ENCODE results near the gene SENP1.
"Not testable (repeated sequence)": the region's sequence is repeated elsewhere in the genome, so short reads cannot be mapped to it uniquely, and the experiment has no call there.

SENP1 gene

GRCh38 chr12:48111312-48111693 lies 5.4 kb upstream of the SENP1 start:
- DNase-seq (ENCODE audit: low read depth in 2 of 2) = not testable (repeated sequence)

- DNase-seq (ENCODE audit: low read depth in 2 of 2) = no peak
Measured at GRCh38 chr12:48110691-48111311, 4.9 kb upstream of the SENP1 start.

- DNase-seq (ENCODE audit: low read depth in 2 of 2) = no peak
Measured at GRCh38 chr12:48109424-48109823, 3.5 kb upstream of the SENP1 start.

GRCh38 chr12:48106681-48107613 lies 1.1 kb upstream of the SENP1 start:
- DNase-seq (ENCODE audit: low read depth in 2 of 2) = no peak

- peak in 1 of 2 donors; percentile 21 for DNase-seq (ENCODE audit: low read depth in 2 of 2)
Measured at GRCh38 chr12:48105321-48105866, 485 bp downstream of the SENP1 start.

- no peak for DNase-seq (ENCODE audit: low read depth in 2 of 2)
Measured at GRCh38 chr12:48104531-48104930, 1.3 kb downstream of the SENP1 start.

- no peak for DNase-seq (ENCODE audit: low read depth in 2 of 2)
Measured at GRCh38 chr12:48092611-48093010, 13.3 kb downstream of the SENP1 start.

- DNase-seq (ENCODE audit: low read depth in 2 of 2) = no peak
Measured at GRCh38 chr12:48086327-48086726, 19.6 kb downstream of the SENP1 start.

GRCh38 chr12:48084841-48085460 lies 20.9 kb downstream of the SENP1 start:
- DNase-seq (ENCODE audit: low read depth in 2 of 2) = no peak

GRCh38 chr12:48084066-48084465 lies 21.8 kb downstream of the SENP1 start:
- DNase-seq (ENCODE audit: low read depth in 2 of 2) = no peak

- DNase-seq (ENCODE audit: low read depth in 2 of 2) = no peak
Measured at GRCh38 chr12:48080821-48081220, 25.1 kb downstream of the SENP1 start.

GRCh38 chr12:48080285-48080684 lies 25.6 kb downstream of the SENP1 start:
- no peak for DNase-seq (ENCODE audit: low read depth in 2 of 2)

- DNase-seq (ENCODE audit: low read depth in 2 of 2) = no peak
Measured at GRCh38 chr12:48078901-48079300, 27.0 kb downstream of the SENP1 start.

GRCh38 chr12:48077111-48077510 lies 28.8 kb downstream of the SENP1 start:
- no peak for DNase-seq (ENCODE audit: low read depth in 2 of 2)

GRCh38 chr12:48075832-48076231 lies 30.0 kb downstream of the SENP1 start:
- DNase-seq (ENCODE audit: low read depth in 2 of 2) = no peak

GRCh38 chr12:48074266-48074665 lies 31.6 kb downstream of the SENP1 start:
- no peak for DNase-seq (ENCODE audit: low read depth in 2 of 2)

GRCh38 chr12:48072266-48072665 lies 33.6 kb downstream of the SENP1 start:
- no peak for DNase-seq (ENCODE audit: low read depth in 2 of 2)

- no peak for DNase-seq (ENCODE audit: low read depth in 2 of 2)
Measured at GRCh38 chr12:48071808-48072207, 34.1 kb downstream of the SENP1 start.

- no peak for DNase-seq (ENCODE audit: low read depth in 2 of 2)
Measured at GRCh38 chr12:48070731-48071130, 35.1 kb downstream of the SENP1 start.

GRCh38 chr12:48070033-48070432 lies 35.8 kb downstream of the SENP1 start:
- no peak for DNase-seq (ENCODE audit: low read depth in 2 of 2)

GRCh38 chr12:48069241-48069640 lies 36.6 kb downstream of the SENP1 start:
- no peak for DNase-seq (ENCODE audit: low read depth in 2 of 2)

GRCh38 chr12:48068457-48068856 lies 37.4 kb downstream of the SENP1 start:
- DNase-seq (ENCODE audit: low read depth in 2 of 2) = no peak

All from stimulated activated CD4-positive, alpha-beta T cell treated with anti-CD3 and anti-CD28 coated beads, Interleukin-15, amount 100 ng/mL, for 48 hours (primary cell).